ENCODE results near the gene CPM. TPM values are rescaled to one million over a fixed set of nuclear protein-coding genes. Genes with fewer than 3 reads are reported as not detected.

Gene CPM
- total and polyA plus RNA-seq, 5 experiments from 2014 or later, result 0.47 to 0.81 (median 0.81) TPM; not detected in 2

- Mint-ChIP-seq H3K36me3 (peaks cover 0 to 1% (median 0%) of the 10 kb centered on the region in 3 donors), H3K9me3 (no peaks in the 10 kb centered on the region), H3K4me3 (no peak overlapping the region), H3K4me1 (peaks cover 0 to 6% (median 3%) of the 10 kb centered on the region in 4 donors), H3K27ac (no peak overlapping the region), H3K27me3 (peaks cover 0 to 2% (median 0%) of the 10 kb centered on the region in 5 donors)
- ATAC-seq, result no peak
- DNase-seq, result no peak
- POLR2A ChIA-PET, result no interaction called here
These were observed 19.3 kb downstream of the CPM start for GRCh38 chr12:68913682-68914081.

- H3K27me3 Mint-ChIP-seq, result peaks cover 0 to 4% (median 2%) of the 10 kb centered on the region in 5 donors
- no peak for DNase-seq
- H3K4me3 Mint-ChIP-seq, result no peak overlapping the region
- no peaks in the 10 kb centered on the region for H3K9me3 Mint-ChIP-seq
- POLR2A ChIA-PET, result no interaction called here
- H3K36me3 Mint-ChIP-seq, result peaks cover 0 to 7% (median 0%) of the 10 kb centered on the region in 3 donors
- ATAC-seq, result no peak
- peaks cover 0 to 6% (median 3%) of the 10 kb centered on the region in 4 donors for H3K4me1 Mint-ChIP-seq
- no peak overlapping the region for H3K27ac Mint-ChIP-seq
These were observed 20.1 kb downstream of the CPM start for GRCh38 chr12:68912916-68913315.

GRCh38 chr12:68911197-68911718, 21.7 kb downstream of the CPM start:
- H3K27ac Mint-ChIP-seq, result no peak overlapping the region
- peaks cover 0 to 7% (median 2%) of the 10 kb centered on the region in 3 donors for H3K36me3 Mint-ChIP-seq
- POLR2A ChIA-PET, result no interaction called here
- DNase-seq, result no peak
- peaks cover 0 to 8% (median 3%) of the 10 kb centered on the region in 5 donors for H3K27me3 Mint-ChIP-seq
- peaks cover 0 to 6% (median 3%) of the 10 kb centered on the region in 4 donors for H3K4me1 Mint-ChIP-seq
- no peaks in the 10 kb centered on the region for H3K9me3 Mint-ChIP-seq
- H3K4me3 Mint-ChIP-seq, result no peak overlapping the region
- ATAC-seq, result no peak

- H3K27me3 Mint-ChIP-seq, result peaks cover 0 to 8% (median 3%) of the 10 kb centered on the region in 5 donors
- ATAC-seq (no peak), DNase-seq (no peak)
- peaks cover 0 to under 1% (median 0%) of the 10 kb centered on the region in 4 donors for H3K4me1 Mint-ChIP-seq
- H3K4me3 Mint-ChIP-seq, result no peak overlapping the region
- POLR2A ChIA-PET, result no interaction called here
- no peak overlapping the region for H3K27ac Mint-ChIP-seq
- H3K9me3 Mint-ChIP-seq, result no peaks in the 10 kb centered on the region
- peaks cover 0 to 7% (median 2%) of the 10 kb centered on the region in 3 donors for H3K36me3 Mint-ChIP-seq
These were observed 22.8 kb downstream of the CPM start for GRCh38 chr12:68910128-68910527.

- DNase-seq (no peak), ATAC-seq (no peak)
- Mint-ChIP-seq H3K4me3 (no peak overlapping the region), H3K27ac (peak overlapping the region in 1 of 10 donors; percentile 60), H3K36me3 (peaks cover 0 to 7% (median 2%) of the 10 kb centered on the region in 3 donors), H3K27me3 (peaks cover 0 to 10% (median 3%) of the 10 kb centered on the region in 5 donors), H3K9me3 (no peaks in the 10 kb centered on the region), H3K4me1 (peaks cover 0 to 9% (median under 1%) of the 10 kb centered on the region in 4 donors)
- POLR2A ChIA-PET, result no interaction called here
These were observed 24.9 kb downstream of the CPM start for GRCh38 chr12:68908076-68908475.

GRCh38 chr12:68905733-68906132, 27.2 kb downstream of the CPM start:
- H3K4me3 Mint-ChIP-seq, result no peak overlapping the region
- POLR2A ChIA-PET, result no interaction called here
- no peak for ATAC-seq
- no peak overlapping the region for H3K27ac Mint-ChIP-seq
- peaks cover 0 to 7% (median 2%) of the 10 kb centered on the region in 3 donors for H3K36me3 Mint-ChIP-seq
- no peak for DNase-seq
- H3K9me3 Mint-ChIP-seq, result no peaks in the 10 kb centered on the region
- H3K27me3 Mint-ChIP-seq, result peaks cover 0 to 11% (median 3%) of the 10 kb centered on the region in 5 donors
- H3K4me1 Mint-ChIP-seq, result peaks cover 0 to 9% (median under 1%) of the 10 kb centered on the region in 4 donors

- Mint-ChIP-seq H3K27ac (no peak overlapping the region), H3K4me3 (no peak overlapping the region), H3K27me3 (peaks cover 0 to 13% (median 3%) of the 10 kb centered on the region in 5 donors), H3K4me1 (peaks cover 0 to 9% (median under 1%) of the 10 kb centered on the region in 4 donors), H3K36me3 (peaks cover 0 to 7% (median 2%) of the 10 kb centered on the region in 3 donors), H3K9me3 (no peaks in the 10 kb centered on the region)
- ATAC-seq (no peak), DNase-seq (no peak)
- POLR2A ChIA-PET, result no interaction called here
These were observed 28.5 kb downstream of the CPM start for GRCh38 chr12:68904351-68904962.

GRCh38 chr12:68903511-68903910, 29.5 kb downstream of the CPM start:
- peaks cover 0 to 13% (median under 1%) of the 10 kb centered on the region in 5 donors for H3K27me3 Mint-ChIP-seq
- DNase-seq (no peak), ATAC-seq (no peak)
- POLR2A ChIA-PET, result no interaction called here
- H3K36me3 Mint-ChIP-seq, result peaks cover 0 to 5% (median 2%) of the 10 kb centered on the region in 3 donors
- no peaks in the 10 kb centered on the region for H3K9me3 Mint-ChIP-seq
- peaks cover 0 to 9% (median under 1%) of the 10 kb centered on the region in 4 donors for H3K4me1 Mint-ChIP-seq
- H3K4me3 Mint-ChIP-seq, result no peak overlapping the region
- H3K27ac Mint-ChIP-seq, result no peak overlapping the region

GRCh38 chr12:68901551-68901950, 31.4 kb downstream of the CPM start:
- DNase-seq, result no peak
- Mint-ChIP-seq H3K36me3 (no peaks in the 10 kb centered on the region), H3K27ac (no peak overlapping the region), H3K27me3 (peaks cover 0 to 6% (median 0%) of the 10 kb centered on the region in 5 donors), H3K4me3 (no peak overlapping the region), H3K9me3 (no peaks in the 10 kb centered on the region), H3K4me1 (peaks cover 0 to 16% (median under 1%) of the 10 kb centered on the region in 4 donors)
- POLR2A ChIA-PET, result no interaction called here
- no peak for ATAC-seq

- ATAC-seq, result no peak
- H3K4me3 Mint-ChIP-seq, result no peak overlapping the region
- POLR2A ChIA-PET, result no interaction called here
- no peak for DNase-seq
- no peaks in the 10 kb centered on the region for H3K36me3 Mint-ChIP-seq
- peaks cover 0 to 9% (median 0%) of the 10 kb centered on the region in 5 donors for H3K27me3 Mint-ChIP-seq
- no peaks in the 10 kb centered on the region for H3K9me3 Mint-ChIP-seq
- peaks cover 0 to 17% (median under 1%) of the 10 kb centered on the region in 4 donors for H3K4me1 Mint-ChIP-seq
- H3K27ac Mint-ChIP-seq, result no peak overlapping the region
These were observed 31.8 kb downstream of the CPM start for GRCh38 chr12:68901145-68901544.

- POLR2A ChIA-PET, result no interaction called here
- Mint-ChIP-seq H3K4me3 (no peak overlapping the region), H3K27me3 (peaks cover 0 to 12% (median 0%) of the 10 kb centered on the region in 5 donors), H3K9me3 (no peaks in the 10 kb centered on the region), H3K27ac (peak overlapping the region in 1 of 10 donors; percentile 70), H3K4me1 (peaks cover 0 to 21% (median 2%) of the 10 kb centered on the region in 4 donors), H3K36me3 (no peaks in the 10 kb centered on the region)
- ATAC-seq (no peak), DNase-seq (no peak)
These were observed 32.7 kb downstream of the CPM start for GRCh38 chr12:68900241-68900640.

- ATAC-seq, result no peak
- no peak overlapping the region for H3K27ac Mint-ChIP-seq
- POLR2A ChIA-PET, result no interaction called here
These were observed 33.7 kb downstream of the CPM start for GRCh38 chr12:68899251-68899771.

GRCh38 chr12:68896881-68897540, 36.0 kb downstream of the CPM start:
- DNase-seq, result no peak
- H3K4me1 Mint-ChIP-seq, result peaks cover 3 to 15% (median 5%) of the 10 kb centered on the region in 4 donors
- POLR2A ChIA-PET, result no interaction called here
- H3K4me3 Mint-ChIP-seq, result peak overlapping the region in 1 of 10 donors; percentile 41
- no peak overlapping the region for H3K27ac Mint-ChIP-seq
- peaks cover 0 to 10% (median 1%) of the 10 kb centered on the region in 5 donors for H3K27me3 Mint-ChIP-seq
- H3K36me3 Mint-ChIP-seq, result no peaks in the 10 kb centered on the region
- no peak for ATAC-seq
- H3K9me3 Mint-ChIP-seq, result no peaks in the 10 kb centered on the region

More at GRCh38 chr12:68899251-68899771, 33.7 kb downstream of the CPM start:
- peaks cover 0 to 10% (median 0%) of the 10 kb centered on the region in 5 donors for H3K27me3 Mint-ChIP-seq
- H3K4me3 Mint-ChIP-seq, result no peak overlapping the region
- no peaks in the 10 kb centered on the region for H3K9me3 Mint-ChIP-seq
- DNase-seq, result no peak
- no peaks in the 10 kb centered on the region for H3K36me3 Mint-ChIP-seq
- peaks cover 0 to 15% (median 1%) of the 10 kb centered on the region in 4 donors for H3K4me1 Mint-ChIP-seq
